Measurements from ENCODE around the gene PRADC1.

PRADC1 gene

DNA sequence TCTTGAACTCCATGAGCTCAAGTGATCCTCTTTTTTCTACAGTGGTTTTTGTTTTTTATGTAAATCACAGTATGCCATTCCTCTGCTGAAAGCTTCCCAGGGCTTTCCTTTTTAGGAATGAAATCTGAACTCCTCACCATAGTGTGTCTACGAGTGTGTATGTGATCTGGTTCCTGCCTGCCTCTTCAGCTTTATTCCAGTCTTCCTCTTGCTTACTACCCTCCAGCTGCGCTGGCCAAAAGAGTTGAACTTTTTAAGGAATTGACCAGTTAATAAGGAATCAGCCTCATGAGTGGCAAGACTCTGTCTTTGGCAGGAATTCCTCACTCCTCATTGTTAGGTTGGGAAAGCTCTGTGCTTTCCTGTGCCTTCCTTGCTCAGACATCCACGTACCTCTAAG lies 5.1 kb upstream of the PRADC1 start:
- in situ Hi-C loops (cut with MboI; ENCODE audit: low sequenced_read_pairs): no loop called here

DNA sequence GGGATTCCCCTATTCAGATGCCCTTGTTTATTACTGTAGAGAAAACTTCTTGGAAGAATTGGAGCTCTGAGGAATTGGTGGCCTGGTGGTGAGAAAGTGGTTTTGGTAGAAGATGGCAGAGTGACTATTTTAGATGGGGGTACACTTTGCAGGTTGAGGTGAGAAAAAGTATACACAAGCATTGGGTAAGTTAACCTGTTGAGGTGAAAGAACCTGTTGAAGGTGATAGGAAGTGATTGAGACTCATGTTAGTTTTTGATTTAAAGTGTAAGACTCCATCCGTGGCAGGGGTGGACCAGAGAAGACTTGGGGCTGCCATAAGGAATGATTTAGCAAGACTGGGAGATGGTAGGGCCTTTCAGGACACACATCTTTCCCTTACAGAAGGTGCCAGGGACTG lies 4.1 kb upstream of the PRADC1 start:
- in situ Hi-C loops (cut with MboI; ENCODE audit: low sequenced_read_pairs): no loop called here

DNA sequence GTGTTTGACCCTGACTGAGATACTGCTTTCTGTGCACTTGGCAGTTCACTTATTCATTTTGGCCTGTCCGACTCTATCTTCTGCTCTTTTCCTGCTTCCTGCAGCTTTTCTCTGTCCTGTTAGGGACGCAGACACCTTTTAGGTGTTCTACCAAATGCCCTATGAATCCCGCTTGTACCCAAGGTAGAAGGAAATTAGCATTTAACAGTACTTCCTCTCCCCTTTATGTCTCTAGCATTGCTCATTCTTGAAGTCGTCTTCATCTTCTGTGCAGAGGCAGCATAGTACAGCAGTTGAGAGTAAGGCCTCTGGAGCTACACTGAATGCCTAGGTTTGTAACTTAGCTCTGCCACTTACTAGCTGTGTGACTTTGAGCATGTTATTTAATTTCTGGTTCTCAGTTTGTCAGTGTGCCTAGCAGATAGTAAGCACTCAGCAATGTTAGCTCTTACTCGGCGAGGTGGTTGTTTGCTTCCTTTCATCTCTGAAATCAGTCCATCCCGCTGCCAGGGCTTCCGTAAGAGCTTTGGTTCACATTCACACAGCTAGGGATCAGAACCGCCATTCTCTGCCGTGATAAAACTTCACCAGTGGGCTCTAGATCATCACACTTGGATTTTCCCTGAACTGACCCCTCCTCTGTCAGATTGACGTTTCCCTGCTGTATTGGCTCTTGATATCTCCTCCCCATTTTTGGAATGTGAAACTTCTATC lies 2.4 kb upstream of the PRADC1 start:
- in situ Hi-C loops (cut with MboI; ENCODE audit: low sequenced_read_pairs): no loop called here

DNA sequence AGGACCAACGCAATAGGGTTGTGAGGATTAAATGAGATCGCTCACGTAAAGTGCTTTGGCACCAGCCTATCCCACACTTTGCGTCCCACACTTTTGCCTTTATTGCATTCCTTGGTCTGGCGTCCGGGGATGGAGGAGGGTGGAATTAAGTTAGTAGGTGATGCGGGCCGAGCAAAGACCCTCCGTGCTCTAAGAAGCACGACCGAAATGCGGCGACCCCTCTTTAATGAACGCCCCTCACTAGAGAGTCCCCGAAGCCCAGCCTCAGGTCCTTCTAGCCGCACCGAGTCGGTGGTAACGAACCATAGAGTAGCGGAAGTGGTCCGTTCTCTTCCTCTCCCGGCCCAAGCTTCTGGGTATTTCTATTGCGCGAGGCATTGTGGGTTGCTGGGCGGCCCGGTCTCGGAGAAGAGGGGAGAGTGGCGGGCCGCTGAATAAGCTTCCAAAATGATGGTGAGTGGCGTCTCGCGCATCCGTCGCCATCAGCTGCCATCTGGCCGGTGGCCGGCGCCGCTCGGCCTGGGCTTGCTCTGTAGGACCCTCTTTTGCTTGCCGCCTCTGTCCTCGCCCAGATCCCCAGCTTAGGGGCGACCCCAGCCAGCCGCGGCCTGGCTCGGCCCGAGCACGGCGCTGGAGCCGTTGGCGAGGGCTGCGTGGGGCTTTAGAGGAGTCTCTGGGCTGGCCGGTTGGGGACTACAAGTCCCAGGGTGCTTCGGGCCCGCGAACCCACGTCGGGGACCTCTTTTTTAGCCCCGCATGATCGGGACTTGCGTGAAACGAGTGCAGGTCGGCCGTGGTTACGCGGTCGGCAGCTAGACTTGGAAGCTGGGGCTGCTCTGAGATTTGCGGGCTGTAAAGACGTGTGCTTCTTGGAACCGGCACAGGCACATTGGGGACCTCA lies 1.1 kb upstream of the PRADC1 start, which contains the start of gene CCT7:
TSS of gene CCT7 (plus strand) at position 377 of the 901 bp plus-strand sequence. CDS start at position 448, 71 bp downstream.
- in situ Hi-C loops (cut with MboI; ENCODE audit: low sequenced_read_pairs): no loop called here

DNA sequence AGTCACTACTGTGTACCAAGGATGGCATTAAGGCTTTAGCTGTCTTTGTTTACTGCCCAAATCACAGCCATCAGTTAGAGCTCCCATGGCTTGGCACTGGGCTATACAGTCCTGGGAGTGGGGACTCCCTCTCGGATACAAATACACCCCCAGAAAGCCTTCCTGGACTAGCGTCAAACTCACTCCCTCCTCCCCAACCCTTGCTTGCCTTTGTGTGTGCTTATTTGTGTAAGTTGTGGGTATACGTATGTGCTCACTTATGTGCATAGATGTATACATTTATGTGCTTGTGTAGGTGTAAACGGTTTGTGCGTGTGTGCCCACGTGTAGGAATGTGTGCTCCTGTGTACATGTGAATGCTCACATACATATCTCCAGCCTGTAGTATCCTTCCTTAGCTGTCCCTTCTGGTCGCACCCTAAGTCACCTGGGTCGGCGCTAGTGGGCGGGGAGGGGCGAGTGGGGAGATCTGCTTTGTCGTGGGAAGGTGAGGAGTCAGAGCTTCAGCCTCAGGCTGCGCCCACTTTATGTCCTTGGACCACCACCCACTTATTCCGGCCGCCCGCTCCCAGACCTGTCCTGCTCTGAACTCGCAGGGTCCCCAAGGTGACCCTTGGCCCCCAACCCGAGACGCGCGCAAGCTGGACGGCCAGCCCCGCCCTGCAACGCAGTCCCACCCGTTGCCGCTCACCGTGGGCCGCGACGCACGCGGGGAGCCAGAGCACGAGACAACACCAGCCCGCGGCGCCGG lies 461 bp downstream of the PRADC1 start:
- in situ Hi-C loops (cut with MboI; ENCODE audit: low sequenced_read_pairs): no loop called here

DNA sequence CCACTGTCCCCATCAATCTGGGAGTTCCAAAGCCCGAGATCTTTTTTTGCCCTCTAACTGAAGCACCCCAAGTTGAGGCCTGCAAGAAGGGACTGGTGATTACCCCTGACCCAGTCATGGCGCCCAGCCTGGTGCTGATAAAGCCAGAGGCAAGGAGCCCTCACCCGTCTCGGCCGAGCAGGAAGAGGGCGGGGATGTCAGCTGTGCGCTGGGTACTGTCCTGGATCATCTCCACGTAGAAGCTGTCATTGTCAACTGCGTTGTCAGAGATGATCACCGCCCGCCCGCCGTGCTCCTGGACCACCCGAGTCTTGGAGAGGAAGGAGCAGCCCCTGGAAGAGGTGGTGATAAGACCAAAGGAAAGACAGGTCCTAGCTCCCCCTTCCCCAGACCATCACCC lies 4.4 kb downstream of the PRADC1 start:
- in situ Hi-C loops (cut with MboI; ENCODE audit: low sequenced_read_pairs): no loop called here

DNA sequence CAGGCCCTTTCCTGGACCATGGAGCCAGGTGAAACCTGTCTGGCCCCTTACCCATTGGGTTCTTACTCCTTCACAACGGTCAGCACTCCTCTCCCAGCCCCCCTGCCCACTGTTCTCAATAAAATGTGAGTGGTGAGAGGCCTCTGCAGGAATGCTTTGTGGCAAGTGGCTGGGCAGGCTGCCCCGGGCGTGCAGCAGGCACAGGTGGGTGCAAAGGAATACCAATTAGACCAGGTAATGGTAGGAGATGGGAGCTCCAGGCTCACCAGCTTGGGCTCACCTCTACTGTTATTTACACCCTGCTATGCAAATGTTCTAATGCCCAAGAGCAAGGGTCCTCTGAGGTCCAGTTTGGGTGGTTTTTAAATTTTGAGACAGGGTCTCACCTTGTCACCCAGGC lies 6.0 kb downstream of the PRADC1 start:
- in situ Hi-C loops (cut with MboI; ENCODE audit: low sequenced_read_pairs): no loop called here

DNA sequence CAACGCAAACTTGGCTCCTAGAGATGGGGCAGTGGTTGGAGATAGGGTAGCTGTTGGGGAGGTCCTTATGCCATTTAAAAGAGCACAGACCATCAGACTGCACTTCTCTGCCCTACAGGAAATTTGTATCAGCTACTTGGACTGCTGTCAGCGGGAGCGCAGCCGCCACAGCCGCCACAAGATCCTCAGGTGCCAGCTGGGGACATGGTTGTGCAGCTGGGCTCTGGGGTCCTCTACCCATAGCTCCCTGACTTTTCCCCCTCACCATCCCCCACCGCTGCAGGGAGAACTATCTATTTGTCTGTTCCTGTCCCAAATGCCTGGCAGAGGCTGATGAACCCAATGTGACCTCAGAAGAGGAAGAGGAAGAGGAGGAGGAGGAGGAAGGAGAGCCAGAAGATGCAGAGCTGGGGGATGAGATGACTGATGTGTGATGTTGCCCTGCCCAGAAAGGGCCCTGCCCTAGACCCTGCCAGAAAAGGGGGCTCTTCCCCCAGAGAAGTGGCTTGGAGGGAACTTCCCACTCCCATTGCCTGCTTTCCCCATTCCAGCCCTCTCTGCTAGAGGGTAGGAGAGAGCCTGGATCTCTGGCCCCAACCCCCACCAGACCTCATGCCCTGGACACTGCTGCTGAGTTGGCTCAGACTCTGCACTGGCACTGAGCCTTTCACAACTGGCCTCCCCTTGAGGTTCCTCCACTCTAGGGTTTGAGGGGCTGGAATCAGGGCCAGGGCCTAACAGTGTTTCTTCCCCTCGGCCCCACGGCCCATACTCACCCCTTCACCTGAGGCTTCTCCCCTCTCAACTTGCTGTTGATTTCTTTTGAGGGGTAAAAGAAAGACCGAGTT lies 7.3 kb downstream of the PRADC1 start:
- in situ Hi-C loops (cut with MboI; ENCODE audit: low sequenced_read_pairs): no loop called here

DNA sequence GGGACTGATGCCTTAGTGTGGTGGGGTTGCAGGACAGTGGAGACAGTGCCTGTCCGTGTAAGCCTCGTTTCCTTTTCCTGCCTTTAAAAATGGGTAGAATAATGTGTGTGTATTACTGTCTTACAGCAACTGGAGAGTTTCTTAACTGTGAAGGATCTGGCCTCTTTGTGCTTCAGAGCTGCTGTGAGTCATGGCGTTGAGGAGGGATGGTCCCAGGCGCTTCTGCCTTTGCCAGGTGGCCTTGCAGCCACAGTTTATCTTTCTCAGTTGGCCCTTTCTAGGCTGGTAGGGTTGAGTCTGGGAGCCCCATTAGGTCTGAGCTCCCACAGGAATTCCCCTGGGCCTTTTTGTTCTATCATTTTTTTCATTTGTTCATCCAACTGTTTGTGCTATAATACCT lies 9.2 kb downstream of the PRADC1 start:
- in situ Hi-C loops (cut with MboI; ENCODE audit: low sequenced_read_pairs): no loop called here

DNA sequence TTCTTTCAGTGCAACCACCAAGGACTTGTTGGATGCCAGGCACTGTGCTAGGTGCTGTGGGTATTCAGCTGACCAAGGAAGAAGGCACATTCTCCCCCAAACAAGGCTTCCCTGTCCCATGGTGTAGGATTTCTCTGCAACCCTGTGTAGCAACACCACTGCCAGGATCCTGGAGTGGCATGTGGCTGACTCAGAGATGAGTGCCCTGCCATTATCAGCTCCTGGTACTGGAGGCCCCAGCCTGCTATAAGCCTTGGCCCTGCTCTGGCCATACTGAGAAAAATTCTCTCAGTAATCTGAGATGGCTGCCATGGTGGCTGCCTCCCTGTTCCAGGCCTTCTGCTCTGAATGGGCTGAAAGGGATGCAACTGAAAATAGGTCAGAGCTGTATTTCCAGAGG lies 14.7 kb downstream of the PRADC1 start:
- in situ Hi-C loops (cut with MboI; ENCODE audit: low sequenced_read_pairs): no loop called here

DNA sequence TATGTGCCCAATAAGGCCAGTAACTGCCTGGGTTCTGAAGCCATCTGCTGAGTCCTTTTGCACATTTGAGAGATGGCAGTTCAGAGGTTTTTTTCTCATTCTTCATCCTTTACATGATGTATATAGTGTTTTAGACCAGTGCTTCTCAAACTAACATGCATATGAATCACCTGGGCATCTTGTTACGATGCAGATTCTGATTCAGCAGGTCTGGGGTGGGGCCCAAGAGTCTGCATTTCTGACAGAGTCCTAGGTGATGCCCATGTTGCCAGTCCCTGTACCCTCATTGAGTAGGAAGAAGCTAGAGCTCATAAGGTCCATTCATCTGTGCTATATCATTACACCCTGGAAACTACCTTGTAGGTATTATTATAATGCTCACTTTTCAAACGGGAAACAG lies 15.2 kb downstream of the PRADC1 start:
- in situ Hi-C loops (cut with MboI; ENCODE audit: low sequenced_read_pairs): no loop called here

DNA sequence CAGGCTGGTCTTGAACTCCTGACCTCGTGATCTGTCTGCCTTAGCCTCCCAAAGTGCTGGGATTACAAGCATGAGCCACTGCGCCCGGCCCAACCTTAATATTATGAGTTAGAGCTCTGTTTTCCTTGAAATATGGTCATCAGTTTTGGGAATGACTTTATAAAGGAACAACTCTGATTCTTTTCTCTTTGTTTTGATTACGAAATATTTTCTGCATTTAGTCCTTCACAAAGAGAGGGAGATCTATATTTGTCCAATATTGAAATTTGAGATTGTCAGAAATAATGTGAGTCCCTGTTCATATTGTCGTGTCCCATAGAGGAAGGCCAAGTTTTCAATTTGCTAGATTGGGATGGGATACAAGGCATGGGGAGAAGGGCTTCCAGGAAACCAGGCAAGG lies 15.9 kb downstream of the PRADC1 start:
- in situ Hi-C loops (cut with MboI; ENCODE audit: low sequenced_read_pairs): no loop called here

DNA sequence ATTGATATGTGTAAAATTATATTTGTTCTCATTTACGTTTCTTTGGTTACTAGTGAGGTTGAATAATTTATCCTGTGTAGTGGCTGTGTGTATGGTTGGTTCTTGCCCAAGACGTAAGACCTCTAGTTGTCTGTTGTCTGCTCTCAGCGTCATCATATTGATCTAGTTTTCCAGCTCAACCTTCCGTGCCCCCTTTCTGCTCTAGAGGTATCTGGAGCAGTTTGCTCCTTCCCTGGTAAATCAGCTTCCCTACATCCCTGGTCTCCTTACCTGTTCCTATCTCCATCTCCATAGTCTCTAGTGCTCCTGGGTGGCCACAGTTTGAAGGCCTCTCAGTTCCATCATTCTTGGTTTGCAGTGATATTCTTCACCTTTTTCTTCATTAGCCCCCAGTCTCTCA lies 17.8 kb downstream of the PRADC1 start:
- in situ Hi-C loops (cut with MboI; ENCODE audit: low sequenced_read_pairs): no loop called here

DNA sequence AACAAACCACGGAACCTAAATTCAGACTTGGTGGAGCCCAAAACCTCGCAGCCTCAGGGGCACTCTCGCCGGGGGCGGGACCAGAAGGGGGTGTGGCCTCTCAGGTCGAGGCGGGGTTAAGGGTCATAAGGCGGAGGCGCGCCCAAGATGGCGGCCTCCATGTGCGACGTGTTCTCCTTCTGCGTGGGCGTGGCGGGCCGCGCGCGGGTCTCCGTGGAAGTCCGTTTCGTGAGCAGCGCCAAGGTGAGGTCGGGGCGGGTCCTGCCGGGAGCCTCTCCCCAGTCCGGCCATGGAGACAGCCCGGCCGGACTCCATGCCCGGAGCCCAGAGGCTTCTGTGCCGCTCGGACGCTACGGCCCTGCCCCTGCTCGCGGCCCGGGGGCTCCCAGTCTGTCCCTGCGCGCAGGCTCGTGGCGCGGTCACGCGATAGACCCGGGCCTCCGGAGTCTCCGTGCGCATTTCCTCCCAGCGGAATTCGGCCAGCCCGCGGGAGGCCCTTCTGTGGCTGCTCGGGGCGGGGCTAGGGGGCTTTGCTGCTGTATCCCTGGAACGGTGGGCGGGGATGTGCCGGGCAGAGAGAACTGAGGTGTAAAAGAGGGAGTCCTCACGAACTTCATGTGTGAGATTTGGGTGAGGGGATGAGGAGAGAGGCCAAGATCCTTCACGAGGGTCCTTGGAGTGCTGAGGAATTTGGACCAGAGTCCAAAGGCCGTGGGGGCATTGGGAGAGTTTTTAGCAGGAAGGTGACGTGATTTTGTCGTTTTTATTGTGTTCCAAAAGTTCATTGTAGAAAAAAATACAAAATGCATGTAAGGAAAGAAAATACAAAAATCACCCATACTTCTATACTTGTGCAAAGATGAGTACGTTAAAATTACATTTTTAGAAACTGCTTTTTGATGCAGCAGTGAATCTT lies 18.7 kb downstream of the PRADC1 start, which contains the start of gene SMYD5:
TSS of gene SMYD5 (plus strand) at position 126 of the 916 bp plus-strand sequence. CDS start at position 148, 22 bp downstream.
- in situ Hi-C loops (cut with MboI; ENCODE audit: low sequenced_read_pairs): no loop called here

DNA sequence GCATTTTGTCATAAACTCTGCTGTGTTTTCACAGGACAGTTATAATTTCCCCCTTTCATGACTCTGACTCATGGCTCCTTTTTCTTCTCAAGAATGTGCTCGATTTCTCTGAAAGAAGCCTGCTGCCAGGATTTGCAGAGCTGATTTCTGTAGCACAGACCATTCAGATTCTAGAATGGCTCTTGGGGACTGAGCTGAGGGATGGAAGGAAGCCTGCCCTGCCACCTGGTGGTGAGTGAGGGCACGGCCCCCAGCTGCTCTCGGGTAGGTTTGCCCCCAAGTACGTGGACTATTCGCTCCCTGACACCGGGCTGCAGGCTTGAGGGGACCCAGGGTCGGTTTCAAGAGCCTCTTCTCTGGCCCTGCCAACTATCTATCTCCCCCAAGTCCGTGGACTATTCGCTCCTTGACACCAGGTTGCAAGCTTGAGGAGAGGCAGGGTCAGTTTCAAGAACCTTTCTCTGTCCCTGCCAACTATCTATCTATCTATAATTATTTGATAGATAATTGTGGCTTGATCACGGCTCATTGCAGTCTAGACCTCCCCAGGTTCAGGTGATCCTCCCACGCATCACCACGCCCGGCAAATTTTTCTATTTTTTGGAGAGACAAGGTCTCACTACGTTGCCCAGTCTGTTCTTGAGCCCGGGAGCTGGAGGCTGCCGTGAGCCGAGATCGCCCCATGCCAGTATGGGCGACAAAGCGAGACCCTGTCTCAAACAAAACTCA lies 20.4 kb downstream of the PRADC1 start:
- in situ Hi-C loops (cut with MboI; ENCODE audit: low sequenced_read_pairs): no loop called here

DNA sequence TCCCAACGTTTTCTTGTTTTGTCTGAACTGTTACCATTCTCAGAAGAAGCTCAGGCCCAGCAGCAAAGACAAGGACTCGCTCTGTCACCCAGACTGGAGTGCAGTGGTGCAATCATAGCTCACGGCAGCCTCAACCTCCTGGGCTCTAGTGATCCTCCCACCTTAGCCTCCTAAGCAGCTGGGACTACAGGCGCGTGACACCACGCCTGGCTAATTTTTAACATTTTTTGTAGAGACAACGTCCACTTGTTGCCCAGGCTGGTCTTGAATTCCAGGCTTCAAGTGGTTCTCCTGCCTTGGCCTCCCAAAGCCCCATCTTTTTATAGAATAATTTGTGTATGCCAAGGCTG lies 21.0 kb downstream of the PRADC1 start:
- in situ Hi-C loops (cut with MboI; ENCODE audit: low sequenced_read_pairs): no loop called here

DNA sequence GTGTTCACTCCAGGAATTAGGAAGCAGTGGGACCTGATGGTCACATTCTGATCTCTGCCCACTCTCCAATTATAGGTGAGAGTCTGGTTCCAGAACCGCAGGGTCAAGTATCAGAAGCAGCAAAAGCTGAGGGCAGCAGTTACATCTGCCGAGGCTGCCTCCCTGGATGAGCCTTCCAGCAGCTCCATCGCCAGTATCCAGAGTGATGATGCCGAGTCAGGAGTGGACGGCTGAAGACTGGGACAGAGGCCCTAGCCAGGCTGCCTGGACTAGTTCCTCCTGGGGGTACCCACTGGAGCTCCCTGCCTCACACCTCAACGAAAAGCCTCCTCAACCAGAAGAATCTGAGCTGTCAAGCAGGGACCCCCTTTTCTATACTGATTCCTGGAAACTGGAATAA lies 22.3 kb downstream of the PRADC1 start:
- in situ Hi-C loops (cut with MboI; ENCODE audit: low sequenced_read_pairs): no loop called here

DNA sequence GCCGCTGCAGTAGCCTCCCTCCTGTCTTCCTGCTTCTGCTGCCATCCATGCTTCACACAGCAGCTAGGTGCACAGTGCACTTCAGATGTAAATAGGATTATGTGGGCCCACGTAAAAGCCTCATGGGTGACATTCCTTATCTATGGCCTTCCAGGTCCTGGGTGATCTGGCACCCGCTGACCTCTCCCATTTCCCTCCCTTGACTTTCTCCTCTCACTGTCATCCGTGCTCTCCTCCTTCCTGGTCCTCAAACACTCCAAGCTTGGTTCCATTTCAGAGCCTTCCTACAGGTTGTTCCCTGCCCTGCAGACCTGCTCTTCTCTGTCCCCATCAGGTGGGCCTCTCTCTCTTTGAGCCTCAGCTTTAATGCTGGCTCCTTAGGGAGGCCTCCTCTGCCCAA lies 23.0 kb downstream of the PRADC1 start:
- in situ Hi-C loops (cut with MboI; ENCODE audit: low sequenced_read_pairs): no loop called here

DNA sequence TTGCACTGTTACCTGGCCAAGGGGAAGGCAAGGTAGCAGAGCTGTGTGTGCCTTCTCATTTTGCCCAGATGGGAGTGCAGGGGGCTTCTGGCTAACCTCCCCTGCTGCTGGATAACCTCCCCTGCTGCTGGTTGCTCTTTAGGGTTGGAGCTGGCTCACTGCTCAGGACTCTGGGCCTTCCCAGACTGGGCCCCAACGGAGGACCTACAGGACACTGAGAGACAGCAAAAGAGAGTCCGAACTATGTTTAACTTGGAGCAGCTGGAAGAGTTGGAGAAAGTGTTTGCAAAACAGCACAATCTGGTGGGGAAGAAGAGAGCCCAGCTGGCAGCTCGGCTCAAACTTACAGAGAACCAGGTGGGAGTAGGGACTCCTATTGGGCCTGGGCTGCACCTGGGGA lies 24.8 kb downstream of the PRADC1 start:
- in situ Hi-C loops (cut with MboI; ENCODE audit: low sequenced_read_pairs): no loop called here
